PFSK-1 (cell line): Measurements from ENCODE around the gene MEIS3.

ENCODE experiments used
- FOXP2 ChIP-seq: optimal IDR thresholded peaks from 2 replicates; pipeline ENCODE3; 2011; ENCODE audit warnings: borderline replicate concordance, control low read depth, inconsistent platforms; ENCODE audit not compliant: insufficient read depth; ENCODE audit errors: extremely low read length, extremely low read depth
- POLR2AphosphoS5 ChIP-seq: IDR thresholded peaks from 2 replicates; pipeline ENCODE4 v1.6.1; 2012; ENCODE audit warnings: low read depth, mild to moderate bottlenecking, control low read depth, low read length, moderate library complexity
- REST ChIP-seq, 2 experiments: IDR thresholded peaks; 2 replicates each; pipeline versions ENCODE4 v1.6.1 to v1.8.0; 2011 to 2012; ENCODE audit warnings: low read depth in 2 of 2, low read length in 2 of 2, control low read depth in 1 of 2, inconsistent platforms in 1 of 2, mild to moderate bottlenecking in 1 of 2, moderate library complexity in 1 of 2; ENCODE audit not compliant: insufficient read depth in 1 of 2
- SIN3A ChIP-seq: IDR thresholded peaks from 2 replicates; pipeline ENCODE4 v1.6.1; 2012; ENCODE audit warnings: mild to moderate bottlenecking, low read length, moderate library complexity, borderline replicate concordance; ENCODE audit not compliant: insufficient read depth
- TAF1 ChIP-seq: IDR thresholded peaks from 2 replicates; pipeline ENCODE4 v1.6.1; 2012; ENCODE audit warnings: low read length, control low read depth, borderline replicate concordance; ENCODE audit not compliant: insufficient read depth

Gene MEIS3

GRCh38 chr19:47444388-47444821, 25.1 kb upstream of the MEIS3 start:
- TF ChIP-seq REST (IDR thresholded peaks at IDR 0.05; ENCODE audit: insufficient read depth in 1 of 2, low read depth in 2 of 2, low read length in 2 of 2), result peak; percentile 98
- no peak for TF ChIP-seq POLR2AphosphoS5
- TF ChIP-seq FOXP2, result no peak
- TF ChIP-seq TAF1, result no peak
- peak; percentile 80; the same call in 1 of the 2 replicates for TF ChIP-seq SIN3A

GRCh38 chr19:47443331-47443730, 24.0 kb upstream of the MEIS3 start:
- TF ChIP-seq POLR2AphosphoS5 (no peak), REST (IDR thresholded peaks at IDR 0.05; ENCODE audit: insufficient read depth in 1 of 2, low read depth in 2 of 2, low read length in 2 of 2) (no peak), TAF1 (no peak), SIN3A (no peak), FOXP2 (no peak)

GRCh38 chr19:47438793-47439220, 19.5 kb upstream of the MEIS3 start:
- TF ChIP-seq POLR2AphosphoS5 (no peak), REST (IDR thresholded peaks at IDR 0.05; ENCODE audit: insufficient read depth in 1 of 2, low read depth in 2 of 2, low read length in 2 of 2) (peak in 1 of 2 experiments; percentile 54; a peak in 2 of 4 replicates), FOXP2 (no peak)

- TF ChIP-seq REST (IDR thresholded peaks at IDR 0.05; ENCODE audit: insufficient read depth in 1 of 2, low read depth in 2 of 2, low read length in 2 of 2), result peak; percentile 92 to 95
- TF ChIP-seq TAF1, result no peak
Observed at GRCh38 chr19:47437500-47437899, 18.2 kb upstream of the MEIS3 start.

- TF ChIP-seq REST (IDR thresholded peaks at IDR 0.05; ENCODE audit: insufficient read depth in 1 of 2, low read depth in 2 of 2, low read length in 2 of 2) (peak; percentile 66 to 76), FOXP2 (no peak)
Observed at GRCh38 chr19:47436712-47437401, 17.5 kb upstream of the MEIS3 start.
